Measurements from ENCODE around the gene UNC45A.

DNA sequence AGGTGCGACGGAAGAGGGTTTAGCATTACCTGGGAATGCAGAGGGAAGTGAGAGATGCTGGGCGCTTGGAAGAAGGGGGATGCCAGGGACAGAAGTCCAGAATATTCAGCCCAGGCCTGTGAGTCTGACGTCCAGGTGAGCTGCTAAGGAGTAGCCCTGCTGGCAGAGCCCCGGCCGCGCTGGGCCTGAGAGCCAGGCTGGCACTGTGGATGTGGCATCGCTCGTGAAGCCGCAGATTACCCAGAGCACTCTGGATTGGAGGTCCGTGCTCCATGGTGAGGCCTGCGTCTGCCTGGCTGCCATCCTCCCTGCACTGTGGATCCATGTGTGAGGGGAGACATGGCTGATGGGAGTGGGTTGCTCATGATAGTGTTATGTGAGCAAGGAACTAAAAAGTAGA lies 17.5 kb upstream of the UNC45A start:
- TF ChIP-seq, protein P1, sequence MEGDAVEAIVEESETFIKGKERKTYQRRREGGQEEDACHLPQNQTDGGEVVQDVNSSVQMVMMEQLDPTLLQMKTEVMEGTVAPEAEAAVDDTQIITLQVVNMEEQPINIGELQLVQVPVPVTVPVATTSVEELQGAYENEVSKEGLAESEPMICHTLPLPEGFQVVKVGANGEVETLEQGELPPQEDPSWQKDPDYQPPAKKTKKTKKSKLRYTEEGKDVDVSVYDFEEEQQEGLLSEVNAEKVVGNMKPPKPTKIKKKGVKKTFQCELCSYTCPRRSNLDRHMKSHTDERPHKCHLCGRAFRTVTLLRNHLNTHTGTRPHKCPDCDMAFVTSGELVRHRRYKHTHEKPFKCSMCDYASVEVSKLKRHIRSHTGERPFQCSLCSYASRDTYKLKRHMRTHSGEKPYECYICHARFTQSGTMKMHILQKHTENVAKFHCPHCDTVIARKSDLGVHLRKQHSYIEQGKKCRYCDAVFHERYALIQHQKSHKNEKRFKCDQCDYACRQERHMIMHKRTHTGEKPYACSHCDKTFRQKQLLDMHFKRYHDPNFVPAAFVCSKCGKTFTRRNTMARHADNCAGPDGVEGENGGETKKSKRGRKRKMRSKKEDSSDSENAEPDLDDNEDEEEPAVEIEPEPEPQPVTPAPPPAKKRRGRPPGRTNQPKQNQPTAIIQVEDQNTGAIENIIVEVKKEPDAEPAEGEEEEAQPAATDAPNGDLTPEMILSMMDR (IDR thresholded peaks at IDR 0.05): no peak
- TF ChIP-seq TCF7L2 (IDR thresholded peaks at IDR 0.05; ENCODE audit: low read depth, low read length): no peak
- no peak for TF ChIP-seq POLR2AphosphoS5 (IDR thresholded peaks at IDR 0.05; ENCODE audit: low read depth, low read length)

All from Panc1 (cell line).